ENCODE results near the gene OR2AG1. TPM values are rescaled to one million over a fixed set of nuclear protein-coding genes. Genes with fewer than 3 reads are reported as not detected.

The OR2AG1 gene
- polyA plus RNA-seq (2012; ENCODE audit: missing spikeins), result not detected

GRCh38 chr11:6782720-6783119 lies at the start of gene OR2AG1:
Gene OR2AG1 (plus strand): TSS chr11:6783020. CDS start chr11:6785038, 2,018 bp downstream.
- DNase-seq (ENCODE audit: insufficient read length), result no peak
- no peak for FAIRE-seq
- TF ChIP-seq TAF1 (IDR thresholded peaks at IDR 0.05; ENCODE audit: borderline replicate concordance, low read depth, low read length) (no peak), POLR2AphosphoS5 (IDR thresholded peaks at IDR 0.05; ENCODE audit: low read depth, low read length) (no peak), POLR2A (IDR thresholded peaks at IDR 0.05; ENCODE audit: low read depth, low read length) (no peak)

- TF ChIP-seq TAF1 (IDR thresholded peaks at IDR 0.05; ENCODE audit: borderline replicate concordance, low read depth, low read length), result no peak
- no peak for TF ChIP-seq POLR2AphosphoS5 (IDR thresholded peaks at IDR 0.05; ENCODE audit: low read depth, low read length)
- no peak for TF ChIP-seq POLR2A (IDR thresholded peaks at IDR 0.05; ENCODE audit: low read depth, low read length)
- FAIRE-seq, result no peak
- DNase-seq (ENCODE audit: insufficient read length), result no peak
Measured at GRCh38 chr11:6733326-6734275, 49.2 kb upstream of the OR2AG1 start.

GRCh38 chr11:6734616-6735015 lies 48.2 kb upstream of the OR2AG1 start:
- no peak for TF ChIP-seq POLR2AphosphoS5 (IDR thresholded peaks at IDR 0.05; ENCODE audit: low read depth, low read length)
- no peak for TF ChIP-seq TAF1 (IDR thresholded peaks at IDR 0.05; ENCODE audit: borderline replicate concordance, low read depth, low read length)
- no peak for TF ChIP-seq POLR2A (IDR thresholded peaks at IDR 0.05; ENCODE audit: low read depth, low read length)
- peak; percentile 21 for FAIRE-seq
- DNase-seq (ENCODE audit: insufficient read length), result no peak

GRCh38 chr11:6735306-6735705 lies 47.5 kb upstream of the OR2AG1 start:
- TF ChIP-seq POLR2A (IDR thresholded peaks at IDR 0.05; ENCODE audit: low read depth, low read length), result no peak
- TF ChIP-seq TAF1 (IDR thresholded peaks at IDR 0.05; ENCODE audit: borderline replicate concordance, low read depth, low read length), result no peak
- TF ChIP-seq POLR2AphosphoS5 (IDR thresholded peaks at IDR 0.05; ENCODE audit: low read depth, low read length), result no peak
- FAIRE-seq, result no peak
- DNase-seq (ENCODE audit: insufficient read length), result no peak

- TF ChIP-seq TAF1 (IDR thresholded peaks at IDR 0.05; ENCODE audit: borderline replicate concordance, low read depth, low read length) (no peak), POLR2A (IDR thresholded peaks at IDR 0.05; ENCODE audit: low read depth, low read length) (no peak)
- peak; percentile 81 for FAIRE-seq
- DNase-seq (ENCODE audit: insufficient read length), result no peak
Measured at GRCh38 chr11:6736495-6737121, 46.2 kb upstream of the OR2AG1 start.

GRCh38 chr11:6737872-6738466 lies 44.9 kb upstream of the OR2AG1 start:
- DNase-seq (ENCODE audit: insufficient read length), result no peak
- peak; percentile 96 for FAIRE-seq

GRCh38 chr11:6738590-6738989 lies 44.2 kb upstream of the OR2AG1 start:
- TF ChIP-seq TAF1 (IDR thresholded peaks at IDR 0.05; ENCODE audit: borderline replicate concordance, low read depth, low read length) (no peak), POLR2A (IDR thresholded peaks at IDR 0.05; ENCODE audit: low read depth, low read length) (no peak), POLR2AphosphoS5 (IDR thresholded peaks at IDR 0.05; ENCODE audit: low read depth, low read length) (no peak)
- FAIRE-seq, result no peak
- DNase-seq (ENCODE audit: insufficient read length), result no peak

More at GRCh38 chr11:6737872-6738466, 44.9 kb upstream of the OR2AG1 start:
- TF ChIP-seq POLR2AphosphoS5 (IDR thresholded peaks at IDR 0.05; ENCODE audit: low read depth, low read length) (no peak), TAF1 (IDR thresholded peaks at IDR 0.05; ENCODE audit: borderline replicate concordance, low read depth, low read length) (no peak), POLR2A (IDR thresholded peaks at IDR 0.05; ENCODE audit: low read depth, low read length) (no peak)

GRCh38 chr11:6742260-6742659 lies 40.6 kb upstream of the OR2AG1 start:
- FAIRE-seq (peak; percentile 89), DNase-seq (ENCODE audit: insufficient read length) (no peak)
- TF ChIP-seq TAF1 (IDR thresholded peaks at IDR 0.05; ENCODE audit: borderline replicate concordance, low read depth, low read length) (no peak), POLR2A (IDR thresholded peaks at IDR 0.05; ENCODE audit: low read depth, low read length) (no peak), POLR2AphosphoS5 (IDR thresholded peaks at IDR 0.05; ENCODE audit: low read depth, low read length) (no peak)

- no peak for FAIRE-seq
- no peak for DNase-seq (ENCODE audit: insufficient read length)
- TF ChIP-seq POLR2A (IDR thresholded peaks at IDR 0.05; ENCODE audit: low read depth, low read length) (no peak), TAF1 (IDR thresholded peaks at IDR 0.05; ENCODE audit: borderline replicate concordance, low read depth, low read length) (no peak), POLR2AphosphoS5 (IDR thresholded peaks at IDR 0.05; ENCODE audit: low read depth, low read length) (no peak; the same call in 1 of the 2 replicates)
Measured at GRCh38 chr11:6745018-6745417, 37.8 kb upstream of the OR2AG1 start.

- FAIRE-seq (no peak), DNase-seq (ENCODE audit: insufficient read length) (no peak)
- TF ChIP-seq TAF1 (IDR thresholded peaks at IDR 0.05; ENCODE audit: borderline replicate concordance, low read depth, low read length) (0 out of 2 replicates have a peak, but pooled peaks have one; percentile 54), POLR2AphosphoS5 (IDR thresholded peaks at IDR 0.05; ENCODE audit: low read depth, low read length) (no peak), POLR2A (IDR thresholded peaks at IDR 0.05; ENCODE audit: low read depth, low read length) (0 out of 2 replicates have a peak, but pooled peaks have one; percentile 15)
Measured at GRCh38 chr11:6745465-6746015, 37.3 kb upstream of the OR2AG1 start.

- TF ChIP-seq POLR2A (IDR thresholded peaks at IDR 0.05; ENCODE audit: low read depth, low read length) (peak; percentile 93), POLR2AphosphoS5 (IDR thresholded peaks at IDR 0.05; ENCODE audit: low read depth, low read length) (peak; percentile 86), TAF1 (IDR thresholded peaks at IDR 0.05; ENCODE audit: borderline replicate concordance, low read depth, low read length) (peak; percentile 76; the same call in 1 of the 2 replicates)
- peak; percentile 19 for DNase-seq (ENCODE audit: insufficient read length)
- peak; percentile 100 for FAIRE-seq
Measured at GRCh38 chr11:6746086-6746618, 36.7 kb upstream of the OR2AG1 start.

Data from GM12892 (cell line).